Psoas muscle (tissue), 8 donors: ENCODE data around the gene ZNF710. TPM values are rescaled to one million over a fixed set of nuclear protein-coding genes. Genes with fewer than 3 reads are reported as not detected.

Experiments used
- ATAC-seq, 4 donors: fragments of 200-7000 bp; cut with Tn5 transposase; one replicate each; pipeline ENCODE4 v1.9.1; 2020; ENCODE audit warnings: moderate library complexity in 3 of 4, mild to moderate bottlenecking in 2 of 4
- DNase-seq, 2 donors: peaks; one replicate each; pipeline ENCODE4 v3.0.0-alpha.2; 2020
- H3K27ac ChIP-seq: fragments of 200-600 bp; one replicate; pipeline ENCODE4 v1.8.0; 2022
- H3K27me3 ChIP-seq, 3 donors: fragments of 200-600 bp in 1 of 3; one replicate each; pipeline versions ENCODE4 v1.6.1 to v1.8.0; 2013 to 2022; ENCODE audit warnings: low read length in 2 of 3, mild to moderate bottlenecking in 2 of 3, moderate library complexity in 1 of 3; ENCODE audit not compliant: insufficient read depth in 3 of 3
- H3K36me3 ChIP-seq, 2 donors: fragments of 200-600 bp in 1 of 2; one replicate each; pipeline versions ENCODE4 v1.6.1 to v1.8.0; 2013 to 2022; ENCODE audit warnings: low read depth in 1 of 2, mild to moderate bottlenecking in 1 of 2, moderate library complexity in 1 of 2; ENCODE audit not compliant: insufficient read depth in 1 of 2
- H3K4me1 ChIP-seq: fragments of 200-600 bp; one replicate; pipeline ENCODE4 v1.8.0; 2022
- H3K4me3 ChIP-seq: fragments of 200-600 bp; one replicate; pipeline ENCODE4 v1.8.0; 2022; ENCODE audit warnings: mild to moderate bottlenecking
- H3K9me3 ChIP-seq: fragments of 200-600 bp; one replicate; pipeline ENCODE4 v1.8.0; 2022
- CTCF ChIP-seq: fragments of 200-600 bp; IDR thresholded peaks from one replicate; pipeline ENCODE4 v1.8.0; 2022; ENCODE audit warnings: antibody characterized with exemption
- WGBS, 3 donors: extraction: QIAGEN DNeasy Blood & Tissue Kit; methylation state at CpG; one replicate each; pipeline versions ENCODE4 v1.1.6 to v1.1.7; 2013; 5-methylcytosine and 5-hydroxymethylcytosine counted together
- intact Hi-C, 2 donors: fragments of 100-400 bp; cut with DNase I; formaldehyde crosslinking; loops; one replicate each; pipeline versions ENCODE4 v1.11.0 to v1.14.2; 2022
- polyA plus RNA-seq, 3 donors: library from polyadenylated mRNA; stranded (reverse); fragments of 200-250 nt; gene quantifications; one replicate each; pipeline ENCODE4 v1.2.3, GENCODE V29; 2013
- total RNA-seq, 4 donors: library from RNA; stranded (reverse); fragmentation: NEBNext Ultra II Directional in 2 of 4; extraction: Animal tissue kit (Norgen Biotek cat#: 25700) in 2 of 4; gene quantifications; one replicate each; pipeline versions ENCODE4 v1.2.1 to v1.2.4, GENCODE V29; 2021 to 2023
- donor health status: healthy with polysubstance abuse.
- donor health status: DM: no; HTN: no; CAD: no; lungs with moderate emphysema.
- donor health status: Bipolar disorder and iron deficiency.
- donor health status: healthy.
- donor health status: DM: yes; HTN: yes; CAD: no.
- donor health status: DM: no; HTN: no; CAD: no.
- donor health status: DM: no; HTN: no; CAD: no.
- donor health status: DM: yes; HTN: yes; CAD: no.

ZNF710 gene
- total and polyA plus RNA-seq, 7 donors: 1.3 to 8.1 (median 4.5) TPM

GRCh38 chr15:89998923-89999675 is 2.0 kb upstream of the ZNF710 start:
- 67 to 73% (median 69%) methylated on average over 12 of the region's 12 CpGs for WGBS, 3 donors
- DNase-seq: no peak
- ATAC-seq: no peak
- no peaks in the 10 kb centered on the region for H3K27me3 ChIP-seq
- H3K36me3 ChIP-seq: no peaks in the 10 kb centered on the region
- H3K27ac ChIP-seq: peak overlapping the region; percentile 66
- H3K9me3 ChIP-seq: no peaks in the 10 kb centered on the region
- H3K4me3 ChIP-seq: no peak overlapping the region
- intact Hi-C loops: no loop called here
- TF ChIP-seq CTCF: no peak
- H3K4me1 ChIP-seq: peaks cover 22% of the 10 kb centered on the region

GRCh38 chr15:89999676-90000185 is 1.4 kb upstream of the ZNF710 start:
- H3K27ac ChIP-seq: peak overlapping the region; percentile 66
- no peaks in the 10 kb centered on the region for H3K36me3 ChIP-seq
- H3K27me3 ChIP-seq: no peaks in the 10 kb centered on the region
- WGBS, 3 donors: 30 to 51% (median 39%) methylated on average over 14 of the region's 14 CpGs
- ATAC-seq (no peak), DNase-seq (peak in 1 of 2 donors; percentile 35)
- peak overlapping the region; percentile 70 for H3K4me3 ChIP-seq
- no peak for TF ChIP-seq CTCF
- no peaks in the 10 kb centered on the region for H3K9me3 ChIP-seq
- H3K4me1 ChIP-seq: peaks cover 28% of the 10 kb centered on the region
- intact Hi-C loops: loop anchor here in 1 of 2 donors (5.0 kb wide), 1 partner anchor 87 kb away; the partner anchor contains the start of gene ARPIN

GRCh38 chr15:90000186-90001001 is 730 bp upstream of the ZNF710 start:
- 22 to 28% (median 28%) methylated on average over 55 to 63 of the region's 63 CpGs for WGBS, 3 donors
- Histone ChIP-seq H3K4me3 (peak overlapping the region; percentile 70), H3K27me3 (no peaks in the 10 kb centered on the region), H3K4me1 (peaks cover 35% of the 10 kb centered on the region), H3K36me3 (no peaks in the 10 kb centered on the region), H3K9me3 (no peaks in the 10 kb centered on the region), H3K27ac (peak overlapping the region; percentile 66)
- intact Hi-C loops: loop anchor here in 1 of 2 donors (5.0 kb wide), 1 partner anchor 88 kb away; the partner anchor contains the start of gene ARPIN
- no peak for TF ChIP-seq CTCF
- ATAC-seq: no peak
- peak; percentile 46 to 70 for DNase-seq

GRCh38 chr15:90001683-90002427 is 731 bp downstream of the ZNF710 start:
- intact Hi-C loops: loop anchor here in 1 of 2 donors (5.0 kb wide), 1 partner anchor 90 kb away; the partner anchor contains the start of gene ARPIN
- WGBS, 3 donors: 1% methylated on average over 14 to 87 of the region's 89 CpGs
- H3K9me3 ChIP-seq: no peaks in the 10 kb centered on the region
- H3K27ac ChIP-seq: peak overlapping the region; percentile 80
- peaks cover 49% of the 10 kb centered on the region for H3K4me1 ChIP-seq
- H3K36me3 ChIP-seq: no peaks in the 10 kb centered on the region
- H3K27me3 ChIP-seq: no peaks in the 10 kb centered on the region
- ATAC-seq (peak; percentile 41 to 54 (median 48)), DNase-seq (peak; percentile 76 to 81)
- TF ChIP-seq CTCF: no peak
- peak overlapping the region; percentile 90 for H3K4me3 ChIP-seq
